Mesenchymal stem cell (in vitro differentiated cells and primary cell): Measurements from ENCODE around the gene SLC27A2. TPM values are rescaled to one million over a fixed set of nuclear protein-coding genes. Genes with fewer than 3 reads are reported as not detected.
A peak's percentile ranks its signal among the peaks of the same experiment; 100 is the strongest.

Experiments used
- DNase-seq: peaks from one replicate; pipeline ENCODE4 v3.0.0-alpha.2; 2013
- H2AFZ ChIP-seq: one replicate; pipeline ENCODE4 v1.6.1; 2013; ENCODE audit warnings: low read depth, mild to moderate bottlenecking, control low read depth, inconsistent platforms, low read length, moderate library complexity
- H2AK5ac ChIP-seq: 2 replicates; pipeline ENCODE4 v1.6.1; 2013; ENCODE audit warnings: low read length, moderate library complexity, mild to moderate bottlenecking, inconsistent platforms; ENCODE audit not compliant: severe bottlenecking
- H2BK120ac ChIP-seq: one replicate; pipeline ENCODE4 v1.6.1; 2013; ENCODE audit warnings: low read depth, mild to moderate bottlenecking, inconsistent platforms, low read length, moderate library complexity
- H2BK12ac ChIP-seq, 2 experiments: one replicate each; pipeline ENCODE4 v1.6.1; 2013; ENCODE audit warnings: inconsistent platforms in 2 of 2, low read length in 2 of 2, mild to moderate bottlenecking in 2 of 2, moderate library complexity in 2 of 2, control low read depth in 1 of 2
- H2BK15ac ChIP-seq: one replicate; pipeline ENCODE4 v1.6.1; 2013; ENCODE audit warnings: mild to moderate bottlenecking, low read depth, inconsistent platforms; ENCODE audit not compliant: poor library complexity, severe bottlenecking
- H2BK5ac ChIP-seq: 2 replicates; pipeline ENCODE4 v1.6.1; 2013; ENCODE audit warnings: low read depth, mild to moderate bottlenecking, low read length, control low read depth, inconsistent platforms; ENCODE audit not compliant: poor library complexity, severe bottlenecking
- H3K14ac ChIP-seq, 2 experiments: one replicate each; pipeline ENCODE4 v1.6.1; 2013; ENCODE audit warnings: inconsistent platforms in 2 of 2, low read length in 2 of 2, control low read depth in 1 of 2, mild to moderate bottlenecking in 1 of 2, moderate library complexity in 1 of 2
- H3K18ac ChIP-seq, 2 experiments: one replicate each; pipeline ENCODE4 v1.6.1; 2013; ENCODE audit warnings: inconsistent platforms in 2 of 2, low read length in 2 of 2, control low read depth in 1 of 2, low read depth in 1 of 2, mild to moderate bottlenecking in 1 of 2
- H3K23ac ChIP-seq, 2 experiments: one replicate each; pipeline ENCODE4 v1.6.1; 2013; ENCODE audit warnings: inconsistent platforms in 2 of 2, low read length in 2 of 2, mild to moderate bottlenecking in 2 of 2, moderate library complexity in 2 of 2, control low read depth in 1 of 2
- H3K27ac ChIP-seq: 2 replicates; pipeline ENCODE4 v1.5.1; 2013; ENCODE audit warnings: mild to moderate bottlenecking, moderate library complexity, low read length, control low read depth, inconsistent platforms; ENCODE audit not compliant: poor library complexity, severe bottlenecking
- H3K27me3 ChIP-seq, 2 experiments: 2 replicates each; pipeline versions ENCODE4 v1.6.1 to v1.7.0; 2013; ENCODE audit warnings: low read length in 2 of 2, mild to moderate bottlenecking in 2 of 2, moderate library complexity in 2 of 2, control low read depth in 1 of 2, inconsistent platforms in 1 of 2; ENCODE audit not compliant: control insufficient read depth in 1 of 2, insufficient read depth in 1 of 2
- H3K36me3 ChIP-seq, 2 experiments: 2 replicates each; pipeline versions ENCODE4 v1.6.1 to v1.7.0; 2013; ENCODE audit warnings: low read length in 2 of 2, control low read depth in 1 of 2, inconsistent platforms in 1 of 2, low read depth in 1 of 2, mild to moderate bottlenecking in 1 of 2; ENCODE audit not compliant: insufficient read depth in 2 of 2, control insufficient read depth in 1 of 2
- H3K4ac ChIP-seq, 2 experiments: one replicate each; pipeline ENCODE4 v1.6.1; 2013; ENCODE audit warnings: inconsistent platforms in 2 of 2, low read length in 2 of 2, mild to moderate bottlenecking in 2 of 2, moderate library complexity in 2 of 2, control low read depth in 1 of 2, low read depth in 1 of 2
- H3K4me1 ChIP-seq: 2 replicates; pipeline ENCODE4 v1.6.1; 2013; ENCODE audit warnings: low read depth, low read length, control low read depth; ENCODE audit not compliant: control insufficient read depth, insufficient read depth
- H3K4me2 ChIP-seq: 2 replicates; pipeline ENCODE4 v1.6.1; 2013; ENCODE audit warnings: low read length, mild to moderate bottlenecking, inconsistent platforms; ENCODE audit not compliant: poor library complexity, severe bottlenecking
- H3K4me3 ChIP-seq, 2 experiments: 2 replicates each; pipeline versions ENCODE4 v1.5.1 to v1.7.0; 2013; ENCODE audit warnings: low read length in 2 of 2, mild to moderate bottlenecking in 2 of 2, control low read depth in 1 of 2, low read depth in 1 of 2; ENCODE audit not compliant: insufficient read depth in 1 of 2
- H3K79me1 ChIP-seq: replicated peaks from 2 replicates; pipeline ENCODE4 v1.6.1; 2013; ENCODE audit warnings: mild to moderate bottlenecking, control low read depth, low read length, inconsistent platforms; ENCODE audit not compliant: poor library complexity, severe bottlenecking
- H3K9ac ChIP-seq: 2 replicates; pipeline ENCODE4 v1.7.0; 2013; ENCODE audit warnings: mild to moderate bottlenecking, low read length, moderate library complexity
- H3K9me3 ChIP-seq: 2 replicates; pipeline ENCODE4 v1.7.0; 2013; ENCODE audit warnings: mild to moderate bottlenecking, low read length; ENCODE audit not compliant: control insufficient read depth
- H4K8ac ChIP-seq: one replicate; pipeline ENCODE4 v1.6.1; 2013; ENCODE audit warnings: inconsistent platforms, mild to moderate bottlenecking, low read length, moderate library complexity
- H4K91ac ChIP-seq: one replicate; pipeline ENCODE4 v1.6.1; 2013; ENCODE audit warnings: mild to moderate bottlenecking, low read length, inconsistent platforms
- WGBS: methylation state at CpG from one replicate; pipeline ENCODE4 v1.1.7; 2013; ENCODE audit warnings: mixed read lengths; 5-methylcytosine and 5-hydroxymethylcytosine counted together
- small RNA-seq: library from polyadenylated mRNA; stranded (forward); fragments of <200 nt; extraction: miRNeasy Mini kit (QIAGEN cat#:217004); gene quantifications from one replicate; pipeline ENCODE3, GENCODE V24; 2013; ENCODE audit warnings: low read depth

The SLC27A2 gene

DNA sequence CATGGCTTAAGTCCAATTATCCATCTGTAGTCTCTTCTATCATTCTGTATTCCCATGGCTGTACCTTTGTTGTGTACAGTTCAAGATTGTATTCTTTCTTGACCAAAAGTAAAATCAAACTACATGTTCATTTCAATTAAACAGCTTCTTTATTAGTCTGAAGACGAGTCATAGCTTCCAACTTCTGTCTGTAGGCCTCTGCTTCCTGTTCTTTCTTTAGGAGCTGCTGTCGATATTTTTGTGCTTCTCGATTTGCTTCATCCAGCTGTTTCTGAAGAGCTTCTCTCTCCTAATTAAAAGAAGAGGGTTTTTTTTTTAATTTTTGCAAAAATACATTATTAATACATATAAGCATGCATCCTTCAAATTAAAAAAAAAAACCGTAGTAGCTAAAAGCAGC lies 96.5 kb downstream of the SLC27A2 start:
- DNase-seq = no peak
- Histone ChIP-seq H3K14ac (no peak overlapping the region), H3K18ac (no peak overlapping the region), H3K23ac (no peak overlapping the region), H3K4me1 (peaks cover 5% of the 10 kb centered on the region), H3K27me3 (no peaks in the 10 kb centered on the region), H3K36me3 (peaks cover 3% of the 10 kb centered on the region in 2 experiments), H2AK5ac (no peak overlapping the region), H3K9me3 (no peaks in the 10 kb centered on the region), H2BK120ac (no peak overlapping the region), H3K79me1 (peaks cover 1% of the 10 kb centered on the region), H3K4me2 (no peak overlapping the region), H3K9ac (no peak overlapping the region), H4K91ac (no peak overlapping the region), H2AFZ (no peak overlapping the region), H2BK15ac (no peak overlapping the region), H3K27ac (no peak overlapping the region), H3K4ac (no peak overlapping the region), H3K4me3 (no peak overlapping the region), H2BK12ac (no peak overlapping the region), H4K8ac (no peak overlapping the region), H2BK5ac (no peak overlapping the region)
- whole genome bisulfite sequencing = 100% methylated on average over 3 of the region's 4 CpGs

DNA sequence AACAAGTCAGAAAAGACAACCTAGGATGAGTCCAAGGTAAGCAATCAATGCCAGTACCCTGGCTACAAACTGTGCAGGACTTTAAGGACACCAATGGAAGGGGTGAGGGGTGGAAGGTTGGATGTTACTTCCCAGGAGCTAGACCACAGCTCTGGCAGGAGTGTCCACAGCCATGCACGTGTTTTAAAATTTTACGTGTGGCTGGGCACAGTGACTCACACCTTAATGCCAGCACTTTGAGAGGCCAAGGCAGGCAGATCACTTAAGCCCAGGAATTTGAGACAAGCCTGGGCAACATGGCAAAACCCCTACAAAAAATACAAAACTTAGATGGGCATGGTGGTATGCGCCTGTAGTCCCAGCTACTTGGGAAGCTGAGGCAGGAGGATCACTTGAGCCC lies 98.3 kb downstream of the SLC27A2 start:
- Histone ChIP-seq H4K91ac (no peak overlapping the region), H3K4me2 (no peak overlapping the region), H3K4ac (no peak overlapping the region), H3K9ac (no peak overlapping the region), H2BK5ac (no peak overlapping the region), H2BK15ac (no peak overlapping the region), H3K18ac (peak overlapping the region in 1 of 2 experiments; percentile 12), H2AK5ac (no peak overlapping the region), H3K4me3 (no peak overlapping the region), H3K23ac (peak overlapping the region in 1 of 2 experiments; percentile 69), H4K8ac (no peak overlapping the region), H2BK12ac (no peak overlapping the region), H2AFZ (no peak overlapping the region), H3K79me1 (peaks cover 1% of the 10 kb centered on the region), H2BK120ac (no peak overlapping the region), H3K27me3 (no peaks in the 10 kb centered on the region), H3K9me3 (no peaks in the 10 kb centered on the region), H3K4me1 (peaks cover 5% of the 10 kb centered on the region), H3K27ac (no peak overlapping the region), H3K36me3 (peaks cover 3 to 17% of the 10 kb centered on the region in 2 experiments), H3K14ac (no peak overlapping the region)
- WGBS = 86% methylated on average over 3 of the region's 3 CpGs
- no peak for DNase-seq

DNA sequence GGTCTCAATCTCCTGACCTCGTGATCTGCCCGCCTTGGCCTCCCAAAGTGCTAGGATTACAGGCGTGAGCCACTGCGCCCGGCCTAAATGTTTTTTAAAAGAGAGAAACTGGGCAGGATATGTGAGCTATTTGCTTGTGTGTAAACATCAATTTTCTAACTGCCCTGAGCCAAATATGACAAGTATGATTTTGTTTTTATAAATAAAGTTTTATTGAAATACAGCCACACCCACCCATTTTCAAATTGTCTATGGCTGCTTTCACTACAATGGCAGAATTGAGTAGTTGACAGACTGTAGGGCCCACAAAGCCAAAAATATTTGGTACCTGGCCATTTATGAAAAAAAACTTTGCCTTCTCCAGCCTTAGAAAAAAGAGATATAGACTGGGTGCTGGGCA lies 99.4 kb downstream of the SLC27A2 start:
- no peaks in the 10 kb centered on the region for H3K27me3 ChIP-seq
- H3K23ac ChIP-seq = no peak overlapping the region
- no peak overlapping the region for H2AFZ ChIP-seq
- no peak overlapping the region for H3K4ac ChIP-seq
- H3K36me3 ChIP-seq = peaks cover 3 to 26% of the 10 kb centered on the region in 2 experiments
- no peak overlapping the region for H2BK15ac ChIP-seq
- no peak overlapping the region for H3K14ac ChIP-seq
- H3K4me2 ChIP-seq = no peak overlapping the region
- no peaks in the 10 kb centered on the region for H3K9me3 ChIP-seq
- no peak overlapping the region for H2BK12ac ChIP-seq
- H3K79me1 ChIP-seq = peaks cover 1% of the 10 kb centered on the region
- no peak overlapping the region for H3K27ac ChIP-seq
- H3K9ac ChIP-seq = no peak overlapping the region
- no peak overlapping the region for H2BK120ac ChIP-seq
- H2BK5ac ChIP-seq = no peak overlapping the region
- no peak overlapping the region for H4K91ac ChIP-seq
- 100% methylated on average over 2 of the region's 5 CpGs for WGBS
- no peak overlapping the region for H3K4me3 ChIP-seq
- H4K8ac ChIP-seq = no peak overlapping the region
- no peak overlapping the region for H2AK5ac ChIP-seq
- H3K18ac ChIP-seq = no peak overlapping the region
- peaks cover 5% of the 10 kb centered on the region for H3K4me1 ChIP-seq
- DNase-seq = no peak

Small RNAs within 50 kb of the gene (small RNA-seq; reads per million reads assigned to genes)
- gene RF00019 = not detected
